NT2/D1 (cell line): ENCODE data around the gene KIF6.

Experiments used
- SUZ12 ChIP-seq: IDR thresholded peaks from 2 replicates; pipeline ENCODE4 v1.6.1; 2011; ENCODE audit not compliant: insufficient read length, insufficient read depth; ENCODE audit errors: extremely low read depth
- YY1 ChIP-seq: IDR thresholded peaks from 2 replicates; pipeline ENCODE4 v1.6.1; 2011; ENCODE audit not compliant: insufficient read length, insufficient read depth

- TF ChIP-seq SUZ12 (no peak), YY1 (no peak)
Observed at GRCh38 chr6:39386487-39386886, 338.7 kb downstream of the KIF6 start.
